Retinal pigment epithelial cell (primary cell): Measurements from ENCODE around the gene SANBR.

Experiments
- DNase-seq: peaks from one replicate; pipeline ENCODE4 v3.0.0-alpha.2; 2010; ENCODE audit warnings: low read depth
- H3K4me3 ChIP-seq: 2 replicates; pipeline ENCODE4 v1.5.1; 2011; ENCODE audit warnings: mild to moderate bottlenecking, low read length, control low read depth, moderate library complexity
- TF ChIP-seq, protein P1 (sequence below): conservative IDR thresholded peaks from 2 replicates; pipeline ENCODE4 v1.5.1; 2011; ENCODE audit warnings: low read depth, low read length, control low read depth, inconsistent platforms

The SANBR gene

DNA sequence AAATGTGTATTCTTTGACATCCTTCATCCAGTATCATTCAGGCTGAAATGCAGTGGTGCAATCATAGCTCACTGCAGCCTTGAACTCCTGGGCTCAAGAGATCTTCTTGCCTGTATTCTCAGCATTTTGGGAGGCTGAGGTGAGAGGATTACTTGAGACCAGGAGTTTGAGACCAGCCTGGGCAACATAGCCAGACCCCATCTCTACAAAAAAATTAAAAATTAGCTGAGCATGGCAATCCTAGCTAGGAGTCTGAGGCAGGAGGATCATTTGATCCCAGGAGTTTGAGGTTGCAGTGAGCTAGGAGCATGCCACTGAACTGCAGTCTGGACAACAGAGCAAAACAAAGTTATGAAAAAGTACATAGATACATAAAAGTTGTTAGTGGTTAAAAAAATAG is 24.1 kb downstream of the SANBR start:
- TF ChIP-seq, protein P1, sequence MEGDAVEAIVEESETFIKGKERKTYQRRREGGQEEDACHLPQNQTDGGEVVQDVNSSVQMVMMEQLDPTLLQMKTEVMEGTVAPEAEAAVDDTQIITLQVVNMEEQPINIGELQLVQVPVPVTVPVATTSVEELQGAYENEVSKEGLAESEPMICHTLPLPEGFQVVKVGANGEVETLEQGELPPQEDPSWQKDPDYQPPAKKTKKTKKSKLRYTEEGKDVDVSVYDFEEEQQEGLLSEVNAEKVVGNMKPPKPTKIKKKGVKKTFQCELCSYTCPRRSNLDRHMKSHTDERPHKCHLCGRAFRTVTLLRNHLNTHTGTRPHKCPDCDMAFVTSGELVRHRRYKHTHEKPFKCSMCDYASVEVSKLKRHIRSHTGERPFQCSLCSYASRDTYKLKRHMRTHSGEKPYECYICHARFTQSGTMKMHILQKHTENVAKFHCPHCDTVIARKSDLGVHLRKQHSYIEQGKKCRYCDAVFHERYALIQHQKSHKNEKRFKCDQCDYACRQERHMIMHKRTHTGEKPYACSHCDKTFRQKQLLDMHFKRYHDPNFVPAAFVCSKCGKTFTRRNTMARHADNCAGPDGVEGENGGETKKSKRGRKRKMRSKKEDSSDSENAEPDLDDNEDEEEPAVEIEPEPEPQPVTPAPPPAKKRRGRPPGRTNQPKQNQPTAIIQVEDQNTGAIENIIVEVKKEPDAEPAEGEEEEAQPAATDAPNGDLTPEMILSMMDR = no peak
- H3K4me3 ChIP-seq = no peak overlapping the region
- no peak for DNase-seq

DNA sequence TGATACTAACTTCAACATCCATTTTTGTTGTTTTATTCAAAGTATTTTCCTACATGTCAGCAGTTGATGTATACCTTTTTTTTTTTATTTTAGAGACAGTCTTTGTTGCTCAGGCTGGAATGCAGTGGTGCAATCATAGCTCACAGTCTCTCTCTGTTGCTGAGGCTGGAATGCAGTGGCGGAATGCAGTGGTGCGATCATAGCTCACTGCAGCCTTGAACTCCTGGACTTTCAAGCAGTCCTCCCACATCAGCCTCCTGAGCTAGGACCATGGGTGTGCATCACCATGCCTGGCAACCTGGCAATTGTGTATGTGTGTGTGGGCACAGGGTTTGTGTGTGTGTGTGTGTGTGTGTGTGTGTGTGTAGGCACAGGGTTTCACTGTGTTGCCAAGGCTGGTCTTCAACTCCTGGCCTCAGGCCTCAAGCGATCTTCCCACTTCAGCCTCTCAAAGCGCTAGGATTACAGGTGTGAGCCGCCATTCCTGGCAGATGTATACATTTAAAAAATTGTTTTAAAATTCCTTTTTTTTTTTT is 24.8 kb downstream of the SANBR start:
- TF ChIP-seq, protein P1 = no peak
- no peak overlapping the region for H3K4me3 ChIP-seq

DNA sequence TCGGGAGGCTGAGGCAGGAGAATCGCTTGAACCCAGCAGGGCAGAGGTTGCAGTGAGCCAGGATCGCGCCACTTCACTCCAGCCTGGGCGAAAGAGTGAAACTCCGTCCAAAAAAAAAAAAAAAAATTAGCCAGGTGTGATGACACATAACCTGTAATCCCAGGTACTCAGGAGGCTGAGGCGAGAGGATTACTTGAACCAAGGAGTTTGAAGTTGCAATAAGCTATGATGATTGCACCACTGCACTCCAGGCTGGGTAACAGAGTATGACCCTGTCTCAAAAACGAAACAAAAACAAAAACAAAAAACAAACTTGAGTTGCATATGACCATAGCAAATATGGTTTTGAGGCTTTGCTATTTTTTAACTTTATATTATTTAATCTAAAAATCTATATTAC is 25.8 kb downstream of the SANBR start:
- TF ChIP-seq, protein P1 = no peak
- no peak for DNase-seq
- no peak overlapping the region for H3K4me3 ChIP-seq

More for the DNA sequence above, 24.8 kb downstream of the SANBR start:
- no peak for DNase-seq

DNA sequence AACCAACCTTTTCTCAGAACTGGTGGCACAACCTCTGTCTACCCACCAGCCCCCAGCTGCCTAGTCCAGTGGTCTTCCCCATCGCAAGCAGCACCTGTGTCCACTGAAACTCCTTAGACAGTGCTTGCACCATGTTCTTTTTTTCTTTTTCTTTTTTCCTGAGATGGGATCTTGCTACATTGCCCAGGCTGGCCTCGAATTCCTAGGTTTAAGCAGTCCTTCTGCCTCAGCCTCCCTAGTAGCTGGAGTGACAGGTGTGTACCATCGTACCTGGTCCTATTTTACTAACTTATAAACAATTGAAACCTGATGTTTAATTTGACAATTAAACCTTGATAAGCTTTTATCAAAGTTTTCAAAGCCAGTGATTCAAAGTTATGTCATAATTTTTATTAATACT is 30.8 kb downstream of the SANBR start:
- TF ChIP-seq, protein P1 = no peak

DNA sequence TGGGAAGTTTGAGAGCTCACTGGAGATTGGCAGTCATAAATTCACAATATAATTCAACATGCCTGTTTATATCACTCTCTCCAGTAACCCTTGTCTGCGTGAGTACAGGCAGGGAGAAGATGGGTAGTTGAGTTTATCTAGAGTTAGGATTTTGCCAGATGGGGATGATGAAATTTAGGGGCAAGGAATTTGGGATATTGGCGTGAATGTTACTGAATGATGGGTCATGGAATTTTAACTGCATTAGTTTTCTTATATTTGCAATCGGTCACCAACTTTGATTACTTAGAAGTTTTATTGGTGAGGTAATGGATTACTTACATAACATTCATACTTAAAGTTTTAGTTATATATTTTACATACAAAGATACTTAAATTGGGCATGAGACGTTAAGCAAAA is 35.1 kb downstream of the SANBR start:
- TF ChIP-seq, protein P1 = no peak
- DNase-seq = no peak
- no peak overlapping the region for H3K4me3 ChIP-seq

More for the DNA sequence above, 30.8 kb downstream of the SANBR start:
- H3K4me3 ChIP-seq = no peak overlapping the region
- DNase-seq = no peak

DNA sequence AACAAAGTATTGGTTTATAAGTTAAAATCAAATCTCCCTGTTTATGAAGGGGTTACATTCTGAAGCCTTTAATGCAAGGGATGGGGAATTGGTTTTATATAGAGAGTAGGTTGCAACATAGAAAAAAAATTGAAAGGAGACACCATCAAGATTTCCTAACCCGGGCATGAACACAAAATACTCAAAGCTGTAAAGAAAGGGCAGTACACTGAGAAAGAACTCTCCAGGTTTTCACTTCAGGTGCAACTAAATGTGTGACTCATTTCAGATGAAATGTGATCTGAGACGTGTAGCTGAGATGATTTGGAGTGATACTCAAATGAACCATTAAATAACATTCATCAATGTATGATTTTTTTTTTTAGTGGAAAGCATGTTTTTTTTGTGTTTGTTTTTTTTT is 43.6 kb downstream of the SANBR start:
- no peak for DNase-seq
- H3K4me3 ChIP-seq = no peak overlapping the region
- TF ChIP-seq, protein P1 = no peak

DNA sequence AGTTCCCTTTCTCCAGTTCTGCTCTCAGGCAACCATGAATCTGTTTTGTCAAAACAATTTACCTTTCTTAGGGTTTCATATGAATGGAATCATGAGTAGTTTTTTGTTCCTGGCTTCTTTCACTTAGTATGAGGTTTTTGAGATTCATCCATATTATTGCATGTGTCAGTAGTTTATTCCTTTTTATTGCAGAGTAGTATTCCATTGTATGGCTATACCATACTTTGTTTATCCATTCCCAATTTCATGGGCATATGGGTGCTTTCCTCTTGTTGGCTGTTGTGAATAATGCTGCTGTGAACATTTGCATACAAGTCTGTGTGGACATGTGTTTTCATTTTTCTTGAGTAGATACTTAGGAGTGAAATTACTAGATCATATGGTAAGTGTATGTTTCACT is 46.0 kb downstream of the SANBR start:
- no peak overlapping the region for H3K4me3 ChIP-seq
- TF ChIP-seq, protein P1 = no peak
- DNase-seq = no peak
